Left renal cortex interstitium (tissue), 4 donors: ENCODE data around the gene TGM6. TPM values are rescaled to one million over a fixed set of nuclear protein-coding genes. Genes with fewer than 3 reads are reported as not detected.
A peak's percentile ranks its signal among the peaks of the same experiment; 100 is the strongest.
"Not testable (repeated sequence)": the region's sequence is repeated elsewhere in the genome, so short reads cannot be mapped to it uniquely, and the experiment has no call there.

Experiments used
- DNase-seq, 4 donors: peaks; one replicate each; pipeline ENCODE4 v3.0.0-alpha.2; 2013; ENCODE audit warnings: low read depth in 4 of 4, low spot score in 2 of 4, missing footprints in 1 of 4
- polyA plus RNA-seq, 4 donors: library from polyadenylated mRNA; unstranded; fragments of 120-200 nt; gene quantifications; one replicate each; pipeline ENCODE4 v1.2.1, GENCODE V29; 2013; ENCODE audit not compliant: insufficient read length in 4 of 4

TGM6 gene
- polyA plus RNA-seq, 4 donors: not detected

- no peak for DNase-seq
These were observed 15.6 kb downstream of the TGM6 start for GRCh38 chr20:2396241-2396814.

- no peak for DNase-seq
These were observed 16.4 kb downstream of the TGM6 start for GRCh38 chr20:2397091-2397490.

- no peak for DNase-seq
These were observed 17.0 kb downstream of the TGM6 start for GRCh38 chr20:2397595-2398145.

- no peak for DNase-seq
These were observed 17.7 kb downstream of the TGM6 start for GRCh38 chr20:2398449-2398848.

GRCh38 chr20:2399390-2399789 lies 18.7 kb downstream of the TGM6 start:
- no peak for DNase-seq

GRCh38 chr20:2400290-2400689 lies 19.6 kb downstream of the TGM6 start:
- DNase-seq: no peak

- DNase-seq: no peak
These were observed 20.8 kb downstream of the TGM6 start for GRCh38 chr20:2401527-2401926.

GRCh38 chr20:2402271-2402980 lies 21.7 kb downstream of the TGM6 start:
- DNase-seq: peak in 1 of 4 donors; percentile 12

GRCh38 chr20:2403291-2404052 lies 22.8 kb downstream of the TGM6 start:
- no peak for DNase-seq

- DNase-seq: no peak
These were observed 25.0 kb downstream of the TGM6 start for GRCh38 chr20:2405693-2406065.

GRCh38 chr20:2407355-2407754 lies 26.7 kb downstream of the TGM6 start:
- DNase-seq: not testable (repeated sequence)

- no peak for DNase-seq
These were observed 27.4 kb downstream of the TGM6 start for GRCh38 chr20:2408111-2408510.

- no peak for DNase-seq
These were observed 36.0 kb downstream of the TGM6 start for GRCh38 chr20:2416541-2417212.

GRCh38 chr20:2417213-2417541 lies 36.5 kb downstream of the TGM6 start:
- DNase-seq: no peak

GRCh38 chr20:2418388-2418787 lies 37.7 kb downstream of the TGM6 start:
- DNase-seq: no peak

GRCh38 chr20:2420510-2420909 lies 39.8 kb downstream of the TGM6 start:
- no peak for DNase-seq

GRCh38 chr20:2421247-2421646 lies 40.5 kb downstream of the TGM6 start:
- no peak for DNase-seq

GRCh38 chr20:2429051-2429450 lies 48.4 kb downstream of the TGM6 start:
- DNase-seq: no peak

GRCh38 chr20:2430538-2430937 lies 49.8 kb downstream of the TGM6 start:
- DNase-seq: no peak

- no peak for DNase-seq
These were observed 50.5 kb downstream of the TGM6 start for GRCh38 chr20:2431185-2431584.

- DNase-seq: no peak
These were observed 66.1 kb downstream of the TGM6 start for GRCh38 chr20:2446845-2447244.
